Nucleus accumbens (tissue), 56 donors: Measurements from ENCODE around the gene YTHDC2.

Source experiments
- DNase-seq, 56 donors: peaks; one replicate each; lab custom pipeline; 2025; lab: John Stamatoyannopoulos, UW

YTHDC2 gene

GRCh38 chr5:113518884-113519283 lies 5.4 kb downstream of the YTHDC2 start:
- no peak for DNase-seq

- no peak for DNase-seq
These were observed 5.9 kb downstream of the YTHDC2 start for GRCh38 chr5:113519412-113519811.

- no peak for DNase-seq
These were observed 6.9 kb downstream of the YTHDC2 start for GRCh38 chr5:113520429-113520828.

GRCh38 chr5:113520899-113521298 lies 7.4 kb downstream of the YTHDC2 start:
- DNase-seq: no peak

GRCh38 chr5:113523168-113523567 lies 9.7 kb downstream of the YTHDC2 start:
- no peak for DNase-seq

- no peak for DNase-seq
These were observed 11.4 kb downstream of the YTHDC2 start for GRCh38 chr5:113524927-113525326.

- no peak for DNase-seq
These were observed 12.9 kb downstream of the YTHDC2 start for GRCh38 chr5:113526421-113526820.

- no peak for DNase-seq
These were observed 14.3 kb downstream of the YTHDC2 start for GRCh38 chr5:113527746-113528145.

- no peak for DNase-seq
These were observed 18.1 kb downstream of the YTHDC2 start for GRCh38 chr5:113531481-113532159.

- DNase-seq: no peak
These were observed 24.8 kb downstream of the YTHDC2 start for GRCh38 chr5:113538313-113538712.

GRCh38 chr5:113546703-113547183 lies 33.2 kb downstream of the YTHDC2 start:
- DNase-seq: no peak

- no peak for DNase-seq
These were observed 34.9 kb downstream of the YTHDC2 start for GRCh38 chr5:113548396-113548795.

GRCh38 chr5:113552137-113552536 lies 38.6 kb downstream of the YTHDC2 start:
- DNase-seq: no peak

- DNase-seq: no peak
These were observed 39.1 kb downstream of the YTHDC2 start for GRCh38 chr5:113552620-113553019.

- no peak for DNase-seq
These were observed 49.4 kb downstream of the YTHDC2 start for GRCh38 chr5:113562828-113563400.

GRCh38 chr5:113569396-113569795 lies 55.9 kb downstream of the YTHDC2 start:
- DNase-seq: no peak

GRCh38 chr5:113572716-113573115 lies 59.2 kb downstream of the YTHDC2 start:
- DNase-seq: no peak

- DNase-seq: peak in 5 of 56 donors; percentile 1 to 15 (median 5)
These were observed 60.9 kb downstream of the YTHDC2 start for GRCh38 chr5:113574417-113574816.

GRCh38 chr5:113575074-113575473 lies 61.6 kb downstream of the YTHDC2 start:
- DNase-seq: no peak

GRCh38 chr5:113578091-113578490 lies 64.6 kb downstream of the YTHDC2 start:
- no peak for DNase-seq

GRCh38 chr5:113581388-113581787 lies 67.9 kb downstream of the YTHDC2 start:
- DNase-seq: no peak

- no peak for DNase-seq
These were observed 84.7 kb downstream of the YTHDC2 start for GRCh38 chr5:113598150-113598549.
